ENCODE measurements around the gene YTHDF1.

DNA sequence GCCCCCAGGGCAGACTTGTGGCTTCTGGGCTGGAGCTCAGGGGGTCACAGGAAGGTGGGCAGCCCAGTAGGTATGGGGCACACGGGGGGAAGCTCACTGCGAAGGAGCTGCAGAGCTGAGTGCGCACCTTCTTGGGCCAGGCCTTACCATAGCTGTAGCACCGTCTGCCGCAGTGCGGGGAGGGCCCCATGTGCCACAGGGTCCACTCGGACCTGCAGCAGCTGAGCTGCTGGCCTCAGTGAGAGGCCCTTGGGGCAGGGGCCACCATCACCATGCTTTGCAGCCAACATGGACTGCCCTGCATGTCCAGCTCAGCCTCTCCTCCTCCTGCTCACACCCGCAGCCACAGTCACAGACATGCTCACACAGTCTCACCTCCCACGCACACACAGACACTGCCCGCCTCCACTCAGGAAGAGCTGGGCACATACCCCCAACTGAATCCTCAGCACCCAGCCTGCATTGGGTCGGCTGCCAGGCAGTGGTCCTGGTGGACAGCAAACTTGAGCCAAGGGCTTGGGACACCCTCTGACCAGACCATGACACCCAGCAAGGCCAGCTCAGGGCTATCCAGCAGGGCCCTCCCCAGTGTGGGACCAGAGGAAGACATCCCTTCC, 35.3 kb downstream of the YTHDF1 start:
- TF ChIP-seq, protein P1, sequence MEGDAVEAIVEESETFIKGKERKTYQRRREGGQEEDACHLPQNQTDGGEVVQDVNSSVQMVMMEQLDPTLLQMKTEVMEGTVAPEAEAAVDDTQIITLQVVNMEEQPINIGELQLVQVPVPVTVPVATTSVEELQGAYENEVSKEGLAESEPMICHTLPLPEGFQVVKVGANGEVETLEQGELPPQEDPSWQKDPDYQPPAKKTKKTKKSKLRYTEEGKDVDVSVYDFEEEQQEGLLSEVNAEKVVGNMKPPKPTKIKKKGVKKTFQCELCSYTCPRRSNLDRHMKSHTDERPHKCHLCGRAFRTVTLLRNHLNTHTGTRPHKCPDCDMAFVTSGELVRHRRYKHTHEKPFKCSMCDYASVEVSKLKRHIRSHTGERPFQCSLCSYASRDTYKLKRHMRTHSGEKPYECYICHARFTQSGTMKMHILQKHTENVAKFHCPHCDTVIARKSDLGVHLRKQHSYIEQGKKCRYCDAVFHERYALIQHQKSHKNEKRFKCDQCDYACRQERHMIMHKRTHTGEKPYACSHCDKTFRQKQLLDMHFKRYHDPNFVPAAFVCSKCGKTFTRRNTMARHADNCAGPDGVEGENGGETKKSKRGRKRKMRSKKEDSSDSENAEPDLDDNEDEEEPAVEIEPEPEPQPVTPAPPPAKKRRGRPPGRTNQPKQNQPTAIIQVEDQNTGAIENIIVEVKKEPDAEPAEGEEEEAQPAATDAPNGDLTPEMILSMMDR (tag by site-specific recombination; IDR thresholded peaks at IDR 0.05), result no peak
- TF ChIP-seq ZNF629 (tag by site-specific recombination; IDR thresholded peaks at IDR 0.05), result no peak
- TF ChIP-seq, protein P2, sequence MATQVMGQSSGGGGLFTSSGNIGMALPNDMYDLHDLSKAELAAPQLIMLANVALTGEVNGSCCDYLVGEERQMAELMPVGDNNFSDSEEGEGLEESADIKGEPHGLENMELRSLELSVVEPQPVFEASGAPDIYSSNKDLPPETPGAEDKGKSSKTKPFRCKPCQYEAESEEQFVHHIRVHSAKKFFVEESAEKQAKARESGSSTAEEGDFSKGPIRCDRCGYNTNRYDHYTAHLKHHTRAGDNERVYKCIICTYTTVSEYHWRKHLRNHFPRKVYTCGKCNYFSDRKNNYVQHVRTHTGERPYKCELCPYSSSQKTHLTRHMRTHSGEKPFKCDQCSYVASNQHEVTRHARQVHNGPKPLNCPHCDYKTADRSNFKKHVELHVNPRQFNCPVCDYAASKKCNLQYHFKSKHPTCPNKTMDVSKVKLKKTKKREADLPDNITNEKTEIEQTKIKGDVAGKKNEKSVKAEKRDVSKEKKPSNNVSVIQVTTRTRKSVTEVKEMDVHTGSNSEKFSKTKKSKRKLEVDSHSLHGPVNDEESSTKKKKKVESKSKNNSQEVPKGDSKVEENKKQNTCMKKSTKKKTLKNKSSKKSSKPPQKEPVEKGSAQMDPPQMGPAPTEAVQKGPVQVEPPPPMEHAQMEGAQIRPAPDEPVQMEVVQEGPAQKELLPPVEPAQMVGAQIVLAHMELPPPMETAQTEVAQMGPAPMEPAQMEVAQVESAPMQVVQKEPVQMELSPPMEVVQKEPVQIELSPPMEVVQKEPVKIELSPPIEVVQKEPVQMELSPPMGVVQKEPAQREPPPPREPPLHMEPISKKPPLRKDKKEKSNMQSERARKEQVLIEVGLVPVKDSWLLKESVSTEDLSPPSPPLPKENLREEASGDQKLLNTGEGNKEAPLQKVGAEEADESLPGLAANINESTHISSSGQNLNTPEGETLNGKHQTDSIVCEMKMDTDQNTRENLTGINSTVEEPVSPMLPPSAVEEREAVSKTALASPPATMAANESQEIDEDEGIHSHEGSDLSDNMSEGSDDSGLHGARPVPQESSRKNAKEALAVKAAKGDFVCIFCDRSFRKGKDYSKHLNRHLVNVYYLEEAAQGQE (tag by site-specific recombination; IDR thresholded peaks at IDR 0.05), result no peak
- no peak for TF ChIP-seq ZNF571 (tag by site-specific recombination; IDR thresholded peaks at IDR 0.05)
- TF ChIP-seq ZBTB7A (tag by site-specific recombination; IDR thresholded peaks at IDR 0.05; ENCODE audit: low read depth), result no peak
- TF ChIP-seq KLF10 (tag by site-specific recombination; IDR thresholded peaks at IDR 0.05), result no peak
- TF ChIP-seq GLIS2 (tag by site-specific recombination; IDR thresholded peaks at IDR 0.05), result no peak
- TF ChIP-seq, protein P3, sequence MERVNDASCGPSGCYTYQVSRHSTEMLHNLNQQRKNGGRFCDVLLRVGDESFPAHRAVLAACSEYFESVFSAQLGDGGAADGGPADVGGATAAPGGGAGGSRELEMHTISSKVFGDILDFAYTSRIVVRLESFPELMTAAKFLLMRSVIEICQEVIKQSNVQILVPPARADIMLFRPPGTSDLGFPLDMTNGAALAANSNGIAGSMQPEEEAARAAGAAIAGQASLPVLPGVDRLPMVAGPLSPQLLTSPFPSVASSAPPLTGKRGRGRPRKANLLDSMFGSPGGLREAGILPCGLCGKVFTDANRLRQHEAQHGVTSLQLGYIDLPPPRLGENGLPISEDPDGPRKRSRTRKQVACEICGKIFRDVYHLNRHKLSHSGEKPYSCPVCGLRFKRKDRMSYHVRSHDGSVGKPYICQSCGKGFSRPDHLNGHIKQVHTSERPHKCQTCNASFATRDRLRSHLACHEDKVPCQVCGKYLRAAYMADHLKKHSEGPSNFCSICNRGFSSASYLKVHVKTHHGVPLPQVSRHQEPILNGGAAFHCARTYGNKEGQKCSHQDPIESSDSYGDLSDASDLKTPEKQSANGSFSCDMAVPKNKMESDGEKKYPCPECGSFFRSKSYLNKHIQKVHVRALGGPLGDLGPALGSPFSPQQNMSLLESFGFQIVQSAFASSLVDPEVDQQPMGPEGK (tag by site-specific recombination; IDR thresholded peaks at IDR 0.05), result no peak
- no peak for TF ChIP-seq ZNF391 (tag by site-specific recombination; IDR thresholded peaks at IDR 0.05; ENCODE audit: borderline replicate concordance, low read depth)
